HepG2 (cell line): ENCODE measurements around the gene ILRUN. TPM values are rescaled to one million over a fixed set of nuclear protein-coding genes. Genes with fewer than 3 reads are reported as not detected.
A peak's percentile ranks its signal among the peaks of the same experiment; 100 is the strongest.

ENCODE experiments used
- ATAC-seq: fragments of 200-7000 bp; cut with Tn5 transposase; 3 replicates; pipeline ENCODE4 v1.9.1; 2020; ENCODE audit warnings: mild to moderate bottlenecking, moderate library complexity
- BruUV-seq: library from RNA; stranded (reverse); fragments of 400-500 nt; replicated peaks from 2 replicates; lab custom pipeline; 2021; lab: Mats Ljungman, UMichigan
- CTCF ChIA-PET: fragments of 300-600 bp; formaldehyde crosslinking; extraction: SDS; loops from one replicate; lab custom pipeline; 2021; ENCODE audit warnings: low total read pairs, inconsistent platforms, low intra/inter-chr PET ratio; lab: Yijun Ruan, JAX
- POLR2A ChIA-PET: fragments of 350-600 bp; sonication (Branson Sonifier 250); formaldehyde crosslinking; loops from one replicate; lab custom pipeline; 2020; ENCODE audit warnings: antibody characterized with exemption, inconsistent platforms; lab: Yijun Ruan, JAX
- DNase-seq: peaks from one replicate; pipeline ENCODE4 v3.0.0-alpha.2; 2015; ENCODE audit warnings: low spot score
- FAIRE-seq: peaks from 3 replicates; lab custom pipeline; 2011; peaks lifted over from hg19 to GRCh38; lab: Jason Lieb, UNC
- H2AFZ ChIP-seq: one replicate; pipeline ENCODE4 v1.6.1; 2011; ENCODE audit warnings: low read length, inconsistent platforms
- H3K27ac ChIP-seq: fragments of 300-600 bp; 3 replicates; pipeline ENCODE4 v1.8.0; 2011; ENCODE audit warnings: mixed run types, mild to moderate bottlenecking, mixed read lengths, low read length, inconsistent platforms; ENCODE audit not compliant: insufficient read depth; ENCODE audit errors: extremely low read length
- H3K27me3 ChIP-seq, 2 experiments: fragments of 200-600 bp in 1 of 2; 2 replicates in 1 of 2; 3 replicates in 1 of 2; pipeline versions ENCODE4 v1.6.0 to v1.8.0; 2011; ENCODE audit warnings: low read length in 2 of 2, mild to moderate bottlenecking in 2 of 2, moderate library complexity in 2 of 2, inconsistent platforms in 1 of 2; ENCODE audit not compliant: insufficient read depth in 2 of 2, control insufficient read depth in 1 of 2
- H3K36me3 ChIP-seq, 2 experiments: fragments of 200-600 bp in 1 of 2; replicated peaks in 1 of 2; 2 replicates in 1 of 2; 3 replicates in 1 of 2; pipeline versions ENCODE4 v1.5.1 to v1.8.0; 2011; ENCODE audit warnings: low read length in 2 of 2, inconsistent platforms in 1 of 2; ENCODE audit not compliant: insufficient read depth in 2 of 2, control insufficient read depth in 1 of 2
- H3K4me1 ChIP-seq: 2 replicates; pipeline ENCODE4 v1.5.1; 2012; ENCODE audit warnings: low read length, inconsistent platforms; ENCODE audit not compliant: insufficient read depth
- H3K4me2 ChIP-seq: 2 replicates; pipeline ENCODE4 v1.6.0; 2011; ENCODE audit warnings: low read depth, low read length, inconsistent platforms
- H3K4me3 ChIP-seq, 3 experiments: fragments of 200-600 bp in 1 of 3; sonication (generic), shearing (Covaris generic) in 1 of 3; replicated peaks in 1 of 3; 2 replicates each; pipeline ENCODE4 v1.5.1; 2011 to 2016; ENCODE audit warnings: low read length in 3 of 3, inconsistent platforms in 2 of 3, low read depth in 2 of 3, mild to moderate bottlenecking in 2 of 3, control low read depth in 1 of 3, mixed read lengths in 1 of 3; ENCODE audit not compliant: insufficient read depth in 1 of 3
- H3K79me2 ChIP-seq: one replicate; pipeline ENCODE4 v1.6.1; 2011; ENCODE audit warnings: low read length, inconsistent platforms; ENCODE audit not compliant: insufficient read depth
- H3K9ac ChIP-seq: 2 replicates; pipeline ENCODE4 v1.6.0; 2011; ENCODE audit warnings: mild to moderate bottlenecking, low read depth, low read length, inconsistent platforms; ENCODE audit not compliant: insufficient read depth
- H3K9me3 ChIP-seq: 2 replicates; pipeline ENCODE4 v1.5.1; 2012; ENCODE audit warnings: mild to moderate bottlenecking, low read length
- H4K20me1 ChIP-seq: 2 replicates; pipeline ENCODE4 v1.6.0; 2011; ENCODE audit warnings: inconsistent platforms, mild to moderate bottlenecking, low read length, moderate library complexity; ENCODE audit not compliant: insufficient read depth
- ARNT ChIP-seq: fragments of 450-650 bp; IDR thresholded peaks from 2 replicates; pipeline ENCODE4 v1.6.1; 2017
- ATF1 ChIP-seq: IDR thresholded peaks from 2 replicates; pipeline ENCODE4 v1.6.1; 2016; ENCODE audit warnings: mild to moderate bottlenecking, control low read depth
- GTF2F1 ChIP-seq: fragments of 150-350 bp; IDR thresholded peaks from 2 replicates; pipeline ENCODE4 v1.6.1; 2014; ENCODE audit warnings: low read length
- JARID2 ChIP-seq: sonication (generic); formaldehyde crosslinking; IDR thresholded peaks from 2 replicates; pipeline ENCODE4 v1.8.1; 2023; ENCODE audit warnings: missing genetic modification reagents, inconsistent platforms; ENCODE audit not compliant: insufficient replicate concordance
- JUNB ChIP-seq: sonication (generic); formaldehyde crosslinking; IDR thresholded peaks from 2 replicates; pipeline ENCODE4 v1.8.0; 2022; ENCODE audit warnings: missing genetic modification reagents, mild to moderate bottlenecking, borderline replicate concordance
- KDM5B ChIP-seq: sonication (generic); formaldehyde crosslinking; IDR thresholded peaks from 2 replicates; pipeline ENCODE4 v1.4.0; 2020; ENCODE audit warnings: missing genetic modification reagents, mild to moderate bottlenecking, borderline replicate concordance
- SP1 ChIP-seq, 2 experiments: fragments of 450-650 bp in 1 of 2; sonication (generic) in 1 of 2; formaldehyde crosslinking in 1 of 2; IDR thresholded peaks; 2 replicates each; pipeline versions ENCODE4 v1.4.0 to v1.6.1; 2016 to 2020; ENCODE audit warnings: missing genetic modification reagents in 1 of 2
- SPEN ChIP-seq: sonication (generic); formaldehyde crosslinking; IDR thresholded peaks from 2 replicates; pipeline ENCODE4 v1.5.1; 2020; ENCODE audit warnings: low read depth, mild to moderate bottlenecking, missing genetic modification reagents
- TAF15 ChIP-seq: fragments of 200-400 bp; formaldehyde crosslinking; IDR thresholded peaks from one replicate; pipeline ENCODE4 v1.6.1; 2018; ENCODE audit warnings: mild to moderate bottlenecking, low read depth, low read length; ENCODE audit not compliant: poor library complexity, severe bottlenecking
- ZBTB3 ChIP-seq: sonication (generic); formaldehyde crosslinking; IDR thresholded peaks from 2 replicates; pipeline ENCODE4 v1.4.0; 2020; ENCODE audit warnings: low read depth, mild to moderate bottlenecking, moderate library complexity, missing genetic modification reagents, borderline replicate concordance
- ZMYM3 ChIP-seq: sonication (generic); formaldehyde crosslinking; IDR thresholded peaks from 2 replicates; pipeline ENCODE4 v1.5.1; 2020; ENCODE audit warnings: mild to moderate bottlenecking, missing genetic modification reagents
- ZNF407 ChIP-seq: sonication (generic); formaldehyde crosslinking; IDR thresholded peaks from one replicate; pipeline ENCODE4 v1.5.1; 2020; ENCODE audit warnings: mild to moderate bottlenecking, missing genetic modification reagents; ENCODE audit errors: not compliant biosample characterization
- ZNF766 ChIP-seq: sonication (generic); formaldehyde crosslinking; IDR thresholded peaks from 2 replicates; pipeline ENCODE4 v1.5.0; 2020; ENCODE audit warnings: missing genetic modification reagents, borderline replicate concordance
- ZNF782 ChIP-seq: sonication (generic); formaldehyde crosslinking; IDR thresholded peaks from 2 replicates; pipeline ENCODE4 v1.4.0; 2020; ENCODE audit warnings: missing genetic modification reagents, mild to moderate bottlenecking, borderline replicate concordance
- WGBS: methylation state at CpG from one replicate; pipeline ENCODE4 v1.1.6; 2017; ENCODE audit warnings: low lambda C conversion rate; 5-methylcytosine and 5-hydroxymethylcytosine counted together
- in situ Hi-C: cut with HindIII; loops from 2 replicates; pipeline ENCODE4 v1.10.0; 2017; ENCODE audit warnings: low pct_unique_long_range_greater_than_20kb; ENCODE audit not compliant: extremely low pct_ligation_motif_present
- intact Hi-C: fragments of 100-400 bp; cut with micrococcal nuclease; formaldehyde crosslinking; loops from one replicate; pipeline ENCODE4 v1.10.0; 2022; ENCODE audit not compliant: unreplicated experiment
- polyA plus RNA-seq, 8 experiments: library from polyadenylated mRNA; depleted of rRNA in 3 of 8; stranded (reverse) in 7 of 8; unstranded in 1 of 8; fragments of >200 nt; fragmentation: Illumina TruSeq in 4 of 8; extraction: Trizol in 4 of 8; gene quantifications; 2 replicates each; pipeline versions ENCODE4 v1.2.1 to v1.2.3, GENCODE V29; 2011 to 2016; ENCODE audit warnings: low read depth in 4 of 8, missing spikeins in 1 of 8, mixed read lengths in 1 of 8; ENCODE audit not compliant: insufficient read depth in 1 of 8
- total RNA-seq, 5 experiments: library from RNA; depleted of rRNA; stranded (reverse); fragments of >200 nt; fragmentation: Illumina TruSeq; extraction: Trizol; gene quantifications; 2 replicates each; pipeline ENCODE4 v1.2.3, GENCODE V29; 2016; ENCODE audit warnings: low read depth in 1 of 5
- TF ChIP-seq, protein P1 (sequence below): sonication (generic); formaldehyde crosslinking; IDR thresholded peaks from 2 replicates; pipeline ENCODE4 v1.4.0; 2020; ENCODE audit warnings: missing genetic modification reagents

The ILRUN gene
- total and polyA plus RNA-seq, 2 of the 13 experiments (the other 11 are each of a cell fraction or from before 2014, with no cell fraction given), result 45.5 to 66.6 TPM

DNA sequence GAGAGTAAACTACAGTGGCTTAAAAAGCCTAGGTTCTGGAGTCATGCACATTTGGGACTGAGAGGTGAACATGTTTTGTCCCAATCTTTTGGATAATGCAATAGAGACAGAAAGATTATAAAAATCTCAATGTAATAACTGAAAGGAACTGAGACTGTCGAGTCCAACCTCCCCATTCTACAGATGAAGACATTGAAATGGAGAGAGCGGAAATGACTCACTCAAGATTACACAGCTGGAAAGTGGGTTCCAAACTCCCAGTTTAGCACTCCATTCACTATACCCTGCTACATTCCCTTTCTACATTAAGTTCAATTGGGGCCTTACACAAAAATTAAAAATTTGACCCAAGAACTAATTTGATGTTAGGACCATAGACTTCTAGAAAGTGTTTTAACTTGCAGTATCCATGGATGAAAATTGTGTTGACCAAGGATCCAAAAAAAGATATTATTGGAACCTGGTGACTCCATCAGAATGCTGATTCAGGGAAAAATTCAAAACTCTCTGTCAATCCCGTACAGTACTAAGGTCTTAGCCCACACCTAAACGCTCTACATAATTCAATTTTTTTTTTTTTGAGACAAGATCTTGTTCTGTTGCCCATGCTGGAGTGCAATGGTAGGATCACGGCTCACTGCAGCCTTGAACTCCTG lies 1.5 kb upstream of the ILRUN start:
- Histone ChIP-seq H2AFZ (no peak overlapping the region), H3K4me3 (peak overlapping the region in 2 of 3 experiments; percentile 93 to 98; a peak in 2 of 6 replicates), H3K9ac (no peak overlapping the region), H3K36me3 (no peaks in the 10 kb centered on the region; a peak in 1 of 5 replicates), H4K20me1 (peaks cover 19% of the 10 kb centered on the region; the same call in 1 of the 2 replicates), H3K9me3 (no peaks in the 10 kb centered on the region), H3K27me3 (no peaks in the 10 kb centered on the region; a peak in 1 of 5 replicates), H3K4me2 (peak overlapping the region; percentile 93), H3K79me2 (peaks cover 40% of the 10 kb centered on the region), H3K4me1 (peaks cover 41% of the 10 kb centered on the region), H3K27ac (no peak overlapping the region)
- in situ Hi-C loops, result no loop called here
- no peak for DNase-seq
- no TSS peak for BruUV-seq
- no peak for ATAC-seq
- no peak for FAIRE-seq
- ChIA-PET POLR2A (interaction anchor here (1.1 kb wide), 1 partner anchor 59 kb away, joined by 3 read pairs; no protein-coding TSS in a partner anchor), CTCF (no interaction called here)
- intact Hi-C loops, result loop anchor here (2.0 kb wide), 3 partner anchors 23 to 59 kb away; partner anchors contain the start of gene SNRPC
- 80% methylated on average over 5 of the region's 5 CpGs for WGBS
- no peak for TF ChIP-seq GTF2F1
- no peak for TF ChIP-seq JARID2 (CRISPR knock-in tag)
- no peak for TF ChIP-seq JUNB (CRISPR knock-in tag)
- no peak for TF ChIP-seq KDM5B (CRISPR knock-in tag)
- no peak for TF ChIP-seq ATF1 (CRISPR knock-in tag)
- TF ChIP-seq ZNF766, result no peak
- TF ChIP-seq SPEN, result no peak
- no peak for TF ChIP-seq TAF15
- TF ChIP-seq ARNT, result no peak
- TF ChIP-seq ZNF782 (CRISPR knock-in tag), result no peak
- no peak for TF ChIP-seq ZNF407 (CRISPR knock-in tag)
- no peak for TF ChIP-seq ZMYM3 (CRISPR knock-in tag)
- no peak for TF ChIP-seq ZBTB3
- no peak for TF ChIP-seq SP1 (IDR thresholded peaks at IDR 0.05)
- no peak for TF ChIP-seq SP1 (CRISPR knock-in tag; IDR thresholded peaks at IDR 0.05)
- TF ChIP-seq, protein P1, sequence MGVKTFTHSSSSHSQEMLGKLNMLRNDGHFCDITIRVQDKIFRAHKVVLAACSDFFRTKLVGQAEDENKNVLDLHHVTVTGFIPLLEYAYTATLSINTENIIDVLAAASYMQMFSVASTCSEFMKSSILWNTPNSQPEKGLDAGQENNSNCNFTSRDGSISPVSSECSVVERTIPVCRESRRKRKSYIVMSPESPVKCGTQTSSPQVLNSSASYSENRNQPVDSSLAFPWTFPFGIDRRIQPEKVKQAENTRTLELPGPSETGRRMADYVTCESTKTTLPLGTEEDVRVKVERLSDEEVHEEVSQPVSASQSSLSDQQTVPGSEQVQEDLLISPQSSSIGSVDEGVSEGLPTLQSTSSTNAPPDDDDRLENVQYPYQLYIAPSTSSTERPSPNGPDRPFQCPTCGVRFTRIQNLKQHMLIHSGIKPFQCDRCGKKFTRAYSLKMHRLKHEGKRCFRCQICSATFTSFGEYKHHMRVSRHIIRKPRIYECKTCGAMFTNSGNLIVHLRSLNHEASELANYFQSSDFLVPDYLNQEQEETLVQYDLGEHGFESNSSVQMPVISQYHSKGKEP (CRISPR knock-in tag), result no peak
